HG03442 (cell line): ENCODE data around the gene LYL1.

Source experiments
- ATAC-seq: cut with Tn5 transposase; IDR thresholded peaks from one replicate; pipeline ENCODE4 v1.9.1; 2021; ENCODE audit warnings: mild to moderate bottlenecking, moderate library complexity; ENCODE audit not compliant: unreplicated experiment

The LYL1 gene

DNA sequence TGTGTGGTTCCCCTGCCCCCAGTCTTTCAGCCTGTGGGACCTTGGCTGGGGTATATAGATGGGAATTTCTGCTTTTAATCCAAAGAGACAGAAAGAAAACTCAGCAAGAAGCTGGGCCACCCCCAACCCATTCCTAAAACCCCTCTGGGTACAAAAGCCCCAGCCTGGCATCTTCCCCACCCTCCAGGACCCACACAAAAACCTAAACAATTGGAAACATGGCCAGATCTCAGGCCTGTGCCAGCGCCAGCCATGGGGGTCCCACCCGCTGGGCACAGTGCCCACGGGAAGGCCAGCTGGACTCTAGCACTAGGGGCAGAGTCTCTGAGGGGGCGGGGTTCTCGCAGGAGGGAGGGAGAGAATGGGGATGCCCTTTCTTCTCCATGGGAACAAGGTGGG, 8.6 kb downstream of the LYL1 start:
- ATAC-seq: no peak

DNA sequence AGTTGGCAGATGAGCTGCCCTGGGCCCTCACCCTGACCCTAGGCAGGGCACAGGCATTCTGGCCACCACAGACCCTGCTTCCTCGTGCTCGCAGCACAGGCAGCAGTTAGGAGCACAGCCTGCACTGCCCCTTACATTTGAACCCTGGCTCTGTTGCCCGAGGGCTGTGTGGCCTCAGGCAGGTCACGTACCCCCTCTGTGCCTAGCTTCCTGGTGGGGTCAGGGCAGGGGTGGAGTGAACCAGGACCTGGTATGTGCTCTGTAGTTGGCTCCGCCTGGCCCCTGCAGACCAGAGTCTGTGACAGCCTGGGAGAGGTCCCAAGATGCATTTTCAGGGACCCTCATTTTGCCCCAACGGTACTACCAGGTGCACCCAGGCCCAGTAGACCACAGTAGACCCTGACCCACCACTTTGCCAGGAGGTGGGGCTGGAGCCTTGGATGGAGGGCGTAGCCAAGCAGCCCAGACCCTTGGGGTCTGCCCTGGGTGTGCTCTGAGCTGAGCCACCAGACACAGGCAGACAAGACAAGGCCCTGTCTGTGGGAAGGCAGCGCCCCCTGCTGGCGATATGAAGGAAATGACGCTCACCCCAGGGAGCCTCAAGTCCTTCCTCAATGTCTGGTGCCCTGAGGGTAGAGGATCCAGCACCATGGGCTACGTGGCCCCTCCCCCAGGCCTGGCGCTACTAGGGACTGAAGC, 9.1 kb downstream of the LYL1 start:
- no peak for ATAC-seq

DNA sequence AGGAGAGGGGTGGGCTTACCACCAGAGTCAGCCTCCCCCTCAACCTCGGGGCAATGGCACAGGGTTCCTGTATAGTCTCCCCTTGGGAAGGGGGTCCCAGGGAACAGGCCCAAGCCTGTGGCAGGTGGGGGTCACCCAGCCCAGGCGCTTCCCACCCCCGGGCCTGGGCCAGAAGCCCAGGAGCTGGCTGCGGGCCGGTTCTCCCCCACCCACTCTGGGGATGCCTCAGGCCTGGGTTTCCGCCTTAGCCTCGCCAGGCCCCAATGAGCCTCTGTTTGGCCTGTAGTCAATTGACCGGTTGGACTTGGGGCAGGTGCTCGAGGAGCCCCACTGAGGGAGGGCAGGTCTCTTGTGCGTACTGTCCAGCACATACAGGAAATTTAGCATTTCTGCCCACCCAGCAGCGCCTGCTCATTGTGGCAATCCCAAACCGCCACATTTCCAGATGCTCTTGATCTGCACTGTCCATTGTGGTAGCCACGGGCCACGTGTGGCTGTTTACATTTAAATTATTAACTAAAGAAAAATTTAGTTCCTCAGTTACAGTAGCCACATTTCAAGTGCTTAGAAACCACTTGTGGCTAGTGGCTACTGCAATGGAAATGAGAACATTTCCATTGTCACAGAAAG, 9.9 kb downstream of the LYL1 start:
- ATAC-seq: no peak

DNA sequence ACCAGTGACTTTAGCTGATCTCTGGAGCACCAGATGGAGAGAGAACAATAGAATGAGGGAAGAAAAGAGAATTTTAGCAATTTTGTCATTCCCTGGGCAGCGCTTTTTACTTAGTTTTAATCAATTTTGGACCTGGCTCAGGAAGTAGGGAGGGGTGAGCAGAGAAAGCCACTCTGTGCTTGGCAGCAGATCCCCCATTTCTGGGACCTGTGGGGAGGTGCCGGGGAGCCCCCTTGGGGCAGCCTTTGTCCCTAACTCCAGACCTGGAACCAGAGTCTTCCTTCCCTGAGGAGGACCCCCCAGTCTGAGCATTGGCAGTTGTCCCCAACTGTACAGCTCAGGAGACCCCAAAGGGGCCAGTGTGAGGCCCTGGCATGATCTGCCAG, 10.5 kb downstream of the LYL1 start:
- ATAC-seq: no peak

DNA sequence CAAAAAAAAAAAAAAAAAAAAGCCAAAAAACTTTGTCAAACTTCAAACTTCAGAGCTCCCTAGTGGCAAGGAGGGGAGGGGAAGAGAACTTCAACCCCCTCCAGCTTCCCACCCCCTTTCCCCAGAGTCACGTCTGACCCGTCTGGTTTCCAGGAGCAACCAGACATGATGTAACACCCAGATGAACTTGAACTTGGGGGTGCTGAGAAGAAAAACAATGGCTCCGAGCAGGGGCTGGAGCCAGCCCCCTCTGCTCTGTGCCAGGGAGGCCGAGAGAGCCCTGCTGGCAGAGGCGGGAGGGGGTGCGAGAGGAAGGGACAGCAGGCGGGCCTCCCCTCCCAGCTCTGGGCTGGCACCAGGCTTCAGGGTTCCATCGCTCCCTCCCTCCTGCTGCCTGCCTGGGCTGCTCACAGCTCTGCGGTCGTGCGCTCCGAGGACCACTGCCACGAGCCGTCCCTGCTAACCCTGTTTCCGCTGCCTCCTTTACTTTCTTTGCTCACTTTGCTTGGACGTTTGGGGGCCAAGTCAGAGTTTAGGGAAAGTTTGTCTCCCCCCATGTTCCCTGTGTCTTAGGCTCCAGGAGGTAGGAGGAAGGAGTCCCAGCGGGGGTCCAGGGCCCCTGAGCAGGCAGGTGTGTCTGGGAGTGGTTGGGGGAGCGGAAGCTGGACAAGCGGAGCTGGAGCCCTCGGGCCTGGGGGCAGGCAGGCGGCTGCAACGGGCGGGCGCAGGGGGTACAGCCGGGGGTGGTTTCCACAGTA, 11.1 kb downstream of the LYL1 start:
- ATAC-seq: no peak

DNA sequence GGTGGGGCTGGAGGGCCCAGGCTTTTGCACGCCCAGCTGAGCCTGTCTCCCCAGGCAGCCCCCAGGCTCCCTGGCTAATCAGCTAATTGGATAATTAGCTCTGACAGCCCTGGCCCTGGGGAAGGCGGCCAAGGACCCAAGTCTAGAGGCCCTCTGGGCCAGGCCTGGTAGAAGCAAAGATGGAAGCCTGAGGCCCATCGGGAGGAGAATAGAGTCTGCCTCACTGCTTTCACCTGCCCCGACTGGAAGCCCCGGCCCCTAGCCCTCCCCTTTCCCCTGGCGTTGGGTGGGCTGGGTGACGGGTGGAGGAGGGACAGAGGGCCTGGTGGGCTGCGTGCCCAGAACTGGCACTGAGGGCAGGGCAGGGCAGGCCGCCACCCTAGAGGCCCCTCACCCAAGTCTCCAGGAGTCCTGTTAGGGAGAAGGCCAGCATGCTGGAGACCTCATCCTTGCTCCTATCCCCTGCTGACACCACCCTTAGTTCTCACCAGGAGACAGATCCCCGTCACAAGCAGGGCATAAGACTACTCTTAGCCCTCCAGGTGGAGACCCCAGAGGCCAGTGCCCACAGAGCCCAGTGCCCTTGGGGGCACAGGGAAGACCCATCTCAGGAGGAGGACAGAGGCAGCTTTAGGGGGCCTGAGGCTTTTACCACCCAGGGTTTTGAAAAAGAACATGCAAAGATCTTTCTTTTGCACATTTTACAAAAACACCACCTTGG, 12.0 kb downstream of the LYL1 start:
- ATAC-seq: no peak

DNA sequence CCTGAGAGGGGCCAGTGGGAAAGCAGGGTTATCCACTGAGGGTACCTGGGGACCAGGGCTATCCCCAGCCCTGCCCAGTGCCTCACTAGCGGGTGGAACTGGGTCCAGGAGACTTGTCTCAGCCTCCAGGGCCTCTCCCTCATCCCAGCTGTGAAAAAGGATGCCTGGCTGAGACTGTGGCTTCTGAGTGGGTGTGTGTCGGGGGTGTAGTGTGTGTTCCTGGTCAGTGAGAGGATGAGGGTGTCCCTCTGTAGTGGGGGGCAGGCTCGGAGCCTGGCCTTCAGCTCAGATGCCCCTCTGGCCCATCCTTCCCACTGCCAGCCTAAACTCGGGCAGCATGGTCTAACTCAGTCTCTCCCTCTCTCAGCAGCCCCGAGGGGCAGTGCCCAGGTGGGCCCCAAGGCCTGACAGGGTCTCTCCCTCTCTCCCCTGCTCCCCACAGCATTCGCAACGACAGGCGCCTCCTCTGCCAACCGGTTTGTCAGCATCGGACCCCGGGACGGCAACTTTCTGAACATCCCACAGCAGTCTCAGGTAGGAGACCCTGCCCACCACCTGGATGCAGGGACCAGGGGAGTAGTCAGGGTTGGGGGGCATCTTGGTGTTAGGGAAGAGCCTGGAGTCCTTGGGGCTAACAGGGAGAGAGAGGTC, 12.7 kb downstream of the LYL1 start:
- ATAC-seq: no peak

DNA sequence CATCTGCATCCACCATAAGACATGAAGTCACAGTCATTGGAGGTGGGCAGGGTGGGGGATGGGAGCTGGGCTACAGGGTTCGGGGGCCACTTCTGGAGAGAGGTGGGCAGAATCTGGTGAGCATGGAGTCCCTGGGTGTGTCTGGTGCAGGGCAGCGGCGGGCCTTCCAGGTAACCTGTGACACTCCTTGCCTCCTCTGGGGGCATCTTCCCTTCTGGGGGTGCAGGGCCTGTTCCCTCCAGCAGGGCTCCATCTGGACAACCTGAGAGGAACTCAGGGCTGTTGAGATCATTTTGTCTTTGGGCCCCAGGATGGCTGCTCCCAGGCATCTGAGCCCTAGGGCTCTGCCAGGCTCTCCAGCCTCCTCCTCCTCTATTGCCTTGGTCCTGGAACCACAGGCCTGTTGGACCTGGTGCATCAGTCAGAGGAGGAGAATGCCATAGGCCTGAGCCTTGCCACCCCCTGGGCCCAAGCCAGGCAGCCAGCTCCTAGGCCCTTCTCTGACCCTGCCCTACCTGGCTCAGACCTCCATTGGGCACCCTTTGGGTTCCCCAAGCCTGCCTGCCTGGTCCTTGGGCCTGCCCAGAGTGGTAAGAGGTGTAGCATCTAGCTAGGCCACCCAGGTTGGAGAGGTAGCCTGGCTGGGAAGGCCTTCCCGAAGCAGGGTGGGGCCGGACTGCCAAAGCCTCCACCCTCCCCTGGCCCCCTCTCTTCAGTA, 13.4 kb downstream of the LYL1 start:
- no peak for ATAC-seq

DNA sequence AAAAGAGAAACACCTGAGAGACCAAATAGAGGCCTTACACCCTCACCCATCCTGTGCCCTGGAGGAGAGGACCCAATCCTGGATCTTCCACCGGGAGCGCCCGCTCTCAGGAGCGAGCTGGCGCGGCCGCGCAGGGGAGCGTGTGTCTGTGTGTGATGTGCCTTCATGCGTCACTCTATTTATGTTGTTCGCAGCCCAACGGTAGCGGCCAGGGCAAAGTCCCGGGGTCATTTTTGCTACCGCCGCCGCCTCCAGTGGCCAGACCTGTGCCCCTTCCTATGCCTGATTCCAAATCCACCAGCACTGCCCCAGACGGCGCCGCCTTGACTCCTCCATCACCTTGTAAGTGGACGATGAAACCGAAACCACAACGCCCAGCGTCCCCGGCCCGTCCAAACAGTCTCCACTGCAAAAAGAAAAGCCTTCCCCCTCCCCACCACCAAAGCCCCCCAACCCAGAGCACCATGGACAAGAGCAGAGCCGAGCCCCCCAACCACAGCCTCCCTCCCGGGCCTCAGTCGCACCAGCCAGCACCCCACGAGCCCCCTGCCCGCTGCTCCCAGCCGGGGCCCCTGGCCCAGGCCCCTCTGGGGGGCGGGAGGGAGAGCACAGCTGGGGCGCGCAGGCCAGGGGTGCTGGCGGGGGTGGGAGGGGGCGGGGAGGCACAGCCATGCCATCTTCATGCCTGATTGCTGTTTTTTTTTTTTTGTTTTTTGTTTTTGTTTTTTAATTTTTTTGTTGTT, 14.7 kb downstream of the LYL1 start:
- ATAC-seq: no peak

DNA sequence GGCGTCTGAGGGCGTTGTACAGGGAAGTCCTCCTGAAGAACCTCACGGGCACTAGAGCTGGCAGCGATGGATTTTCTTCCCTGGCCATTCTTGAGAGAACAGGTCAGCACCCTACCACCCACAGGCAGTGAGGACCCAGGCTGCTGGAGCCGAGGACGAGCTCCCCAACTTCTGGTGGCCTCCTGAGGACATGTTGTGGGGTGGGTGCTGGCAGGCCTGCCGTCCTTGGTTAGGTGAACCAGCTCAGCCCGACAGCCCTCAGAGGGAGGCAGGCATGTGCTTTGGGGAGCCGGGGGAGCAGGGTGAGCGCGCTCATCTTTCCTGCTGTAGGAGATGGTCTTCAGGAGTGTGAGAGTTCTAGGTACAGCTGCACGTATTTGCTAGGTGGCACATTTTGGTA, 15.4 kb downstream of the LYL1 start:
- ATAC-seq: no peak

DNA sequence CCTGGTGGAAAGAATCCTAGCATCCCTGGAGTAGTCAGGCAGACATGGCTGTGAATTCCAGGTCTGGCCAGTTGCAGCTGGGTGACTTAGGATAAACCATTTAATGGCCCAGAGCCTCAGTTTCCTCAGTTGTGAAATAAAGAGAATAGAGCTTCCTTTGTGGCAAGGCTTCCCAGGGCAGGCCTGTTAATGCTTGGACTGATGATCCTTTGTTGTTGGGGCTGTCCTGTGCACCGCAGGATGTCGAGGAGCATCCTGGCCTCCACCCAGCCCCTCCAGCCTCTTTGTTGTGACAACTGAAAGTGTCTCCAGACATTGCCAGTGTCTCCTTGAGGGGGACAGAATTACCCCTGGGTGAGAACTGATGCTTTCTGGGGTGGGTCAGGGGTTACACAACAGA, 16.3 kb downstream of the LYL1 start:
- ATAC-seq: no peak

DNA sequence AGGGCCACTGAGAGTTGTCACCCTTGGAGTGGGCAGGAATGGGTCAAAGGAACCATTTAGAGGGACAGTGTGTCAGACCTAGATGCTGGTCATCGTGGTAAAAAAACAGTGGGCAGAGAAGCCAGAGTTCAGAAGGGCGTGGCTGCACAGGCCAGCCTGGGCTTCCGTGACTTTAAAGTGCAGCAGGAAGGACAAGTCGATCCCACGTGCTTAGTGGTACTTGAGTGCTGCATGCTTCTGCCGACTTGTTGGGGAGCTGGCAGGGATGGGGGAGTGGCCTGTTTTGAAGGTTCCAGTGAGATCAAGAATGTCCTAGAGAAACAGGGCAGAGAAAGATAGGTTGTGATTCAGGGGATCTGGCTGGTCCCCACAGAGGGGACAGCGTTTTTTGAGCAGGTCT, 17.0 kb downstream of the LYL1 start:
- no peak for ATAC-seq

DNA sequence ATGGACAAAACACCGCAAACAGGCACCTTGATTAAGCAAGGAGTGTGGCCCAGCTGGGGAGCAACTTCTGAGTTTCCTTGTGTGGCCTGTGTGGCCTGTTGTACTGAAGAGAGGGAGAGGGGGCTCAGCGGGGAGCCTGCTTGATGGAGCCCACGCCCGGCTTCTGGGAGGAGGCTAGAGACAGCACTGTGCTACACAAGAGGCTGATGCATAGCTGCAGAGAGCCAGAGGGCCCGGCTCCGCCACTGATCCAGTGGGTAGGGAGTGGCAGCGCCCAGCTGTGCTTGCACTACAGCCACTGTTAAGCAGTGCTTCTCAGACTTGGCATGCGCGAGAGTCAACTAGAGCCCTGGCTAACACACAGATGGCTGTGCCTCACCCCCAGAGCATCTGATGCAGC, 19.0 kb downstream of the LYL1 start:
- ATAC-seq: no peak

DNA sequence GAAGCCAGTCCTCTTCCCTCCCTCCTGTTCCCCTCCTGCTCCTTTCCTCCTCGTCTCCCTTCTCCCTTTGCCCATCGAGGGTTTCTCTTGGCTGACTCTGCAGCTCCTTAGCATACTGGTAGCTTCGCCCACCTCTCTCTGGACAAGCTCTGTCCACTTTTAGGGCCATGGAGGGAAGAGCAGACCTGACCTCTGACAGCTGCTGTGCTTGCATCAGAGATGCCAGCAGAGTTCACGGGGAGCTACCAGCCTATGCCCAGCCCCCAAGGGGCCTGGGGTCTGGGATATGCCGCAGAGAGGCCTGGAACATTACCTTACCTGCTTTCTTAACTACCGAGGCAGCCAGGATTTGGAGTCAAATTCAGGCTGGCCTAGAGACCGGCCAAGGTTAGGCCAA, 19.7 kb downstream of the LYL1 start:
- no peak for ATAC-seq

DNA sequence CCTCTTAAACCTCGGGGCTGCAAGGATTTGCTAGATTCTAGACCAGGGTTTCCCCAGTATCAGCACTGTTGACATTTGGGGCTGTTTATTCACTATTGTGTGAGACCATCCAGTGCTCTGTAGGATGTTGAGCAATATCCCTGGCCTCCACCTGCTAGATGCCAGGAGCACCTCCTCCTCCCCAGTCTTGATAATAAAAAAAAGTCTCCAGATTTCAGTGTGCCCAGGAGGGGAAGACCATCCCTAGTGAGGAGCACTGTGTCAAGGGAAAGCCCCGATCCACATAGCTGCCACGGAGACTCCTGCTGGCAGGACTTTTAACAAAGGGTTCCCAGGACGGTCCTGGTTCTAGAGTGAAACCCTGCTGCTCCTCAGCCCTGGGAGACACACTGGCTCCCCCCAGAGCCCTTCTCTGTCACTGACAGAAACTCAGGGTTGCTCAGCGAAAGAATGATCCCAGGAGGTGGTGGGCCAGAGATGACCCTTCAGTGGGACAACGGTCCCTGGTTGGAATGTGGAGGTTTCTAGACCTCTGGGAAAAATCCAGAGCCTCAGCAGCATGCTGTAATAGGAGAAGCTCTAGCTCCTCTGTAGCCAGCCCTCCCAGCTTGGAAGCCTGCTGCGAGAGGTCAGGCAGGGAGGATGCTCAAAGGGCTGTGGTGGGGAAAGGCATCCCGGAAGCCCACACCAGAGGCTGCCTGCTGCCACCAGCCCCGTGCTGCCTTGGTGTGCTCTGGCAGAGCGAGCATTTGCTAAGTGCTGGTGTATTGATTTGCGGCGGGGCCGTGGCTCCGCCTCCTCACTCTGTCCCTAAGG, 20.3 kb downstream of the LYL1 start:
- ATAC-seq: no peak

DNA sequence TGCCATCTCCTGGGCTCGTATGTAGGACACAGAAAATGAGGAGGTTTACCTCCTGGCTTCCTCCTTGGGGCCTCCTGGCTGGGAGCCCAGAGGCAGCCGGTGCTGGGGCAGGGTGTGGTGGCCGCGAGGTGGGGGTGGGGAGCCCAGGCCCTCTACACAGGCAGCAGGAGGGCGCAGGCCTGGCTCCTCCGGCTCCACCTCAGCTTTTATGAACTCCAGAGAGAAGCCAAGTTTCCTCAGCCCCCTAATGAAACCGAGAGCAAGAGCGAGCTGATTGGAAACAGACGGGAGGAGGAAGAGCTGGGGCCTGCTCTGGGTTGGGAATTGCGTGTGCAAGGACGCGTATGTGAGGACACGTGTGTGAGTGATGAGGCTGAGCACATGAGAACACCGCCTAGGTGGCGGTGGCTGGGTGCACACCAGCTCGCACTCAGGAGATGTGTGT, 23.1 kb downstream of the LYL1 start:
- no peak for ATAC-seq

DNA sequence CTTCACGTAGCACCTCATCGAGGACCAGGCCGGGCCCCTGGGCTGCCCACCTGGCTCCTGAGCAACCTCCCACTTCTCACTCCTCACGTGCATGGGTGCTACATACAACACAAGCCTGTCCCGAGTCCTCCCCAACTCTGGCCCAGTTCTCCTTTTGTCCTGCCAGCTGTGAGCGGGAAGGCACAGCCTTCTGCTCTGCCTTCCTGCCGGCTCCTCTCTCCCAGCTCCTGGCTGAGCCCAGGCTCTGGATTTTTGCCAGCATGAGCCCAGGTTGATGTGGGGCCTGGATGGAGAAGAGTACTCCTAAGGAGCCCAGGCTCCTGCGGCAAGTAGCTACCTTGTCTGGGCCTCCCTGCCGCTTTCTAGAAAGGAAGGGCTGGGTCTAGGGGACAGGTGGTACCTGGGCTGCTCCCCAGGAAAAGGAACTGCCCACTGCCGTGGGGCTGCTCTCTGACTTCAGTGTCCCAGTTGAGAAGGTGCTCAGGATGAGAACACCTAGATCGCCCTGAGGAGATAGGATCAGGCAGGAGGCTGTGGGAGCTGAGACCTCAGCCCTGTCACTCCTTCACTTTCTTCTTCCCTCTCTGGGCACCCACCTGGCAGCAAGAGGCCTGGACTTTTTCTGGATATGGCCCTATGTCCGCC, 23.6 kb downstream of the LYL1 start:
- no peak for ATAC-seq

DNA sequence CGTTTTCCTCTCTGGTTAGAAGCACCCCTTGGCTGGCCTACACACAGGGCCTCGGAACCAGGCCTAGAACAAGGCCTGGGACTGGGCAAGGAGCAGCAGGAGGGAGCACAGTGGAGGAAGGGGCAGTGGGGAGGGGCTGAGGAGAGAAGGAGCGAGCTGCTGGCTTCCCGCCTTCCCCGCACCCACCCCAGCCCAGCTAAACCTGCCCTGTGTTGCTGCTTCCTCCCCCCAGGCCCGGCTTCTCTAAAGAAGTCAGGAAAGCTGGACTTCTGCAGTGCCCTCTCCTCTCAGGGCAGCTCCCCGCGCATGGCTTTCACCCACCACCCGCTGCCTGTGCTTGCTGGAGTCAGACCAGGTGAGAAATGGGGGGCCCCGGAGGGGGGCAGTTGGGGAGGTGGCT, 24.3 kb downstream of the LYL1 start:
- no peak for ATAC-seq
